ENCODE measurements around the gene DEFB110.

Gene DEFB110

GRCh38 chr6:49995278-49995677 lies 26.5 kb downstream of the DEFB110 start:
- H3K4me1 ChIP-seq (ENCODE audit: control insufficient read depth, insufficient read depth, low read length) = no peaks in the 10 kb centered on the region
- H3K36me3 ChIP-seq (ENCODE audit: control insufficient read depth, insufficient read depth, low read length) = no peaks in the 10 kb centered on the region
- H3K9me3 ChIP-seq (ENCODE audit: control insufficient read depth, insufficient read depth, low read length) = no peaks in the 10 kb centered on the region
- H3K4me3 ChIP-seq (ENCODE audit: low read length) = no peak overlapping the region
- no peak overlapping the region for H3K27ac ChIP-seq (ENCODE audit: low read length)
- H3K27me3 ChIP-seq (ENCODE audit: control insufficient read depth, insufficient read depth, low read length) = no peaks in the 10 kb centered on the region
- no peak for DNase-seq (ENCODE audit: low read depth, low spot score)

GRCh38 chr6:49988900-49989299 lies 32.9 kb downstream of the DEFB110 start:
- no peak overlapping the region for H3K27ac ChIP-seq (ENCODE audit: low read length)
- WGBS (ENCODE audit: insufficient coverage, insufficient read length) = no CpG with 5 or more reads among the region's 2 CpGs
- H3K4me3 ChIP-seq (ENCODE audit: low read length) = no peak overlapping the region
- DNase-seq (ENCODE audit: low read depth, low spot score) = no peak
- H3K9me3 ChIP-seq (ENCODE audit: control insufficient read depth, insufficient read depth, low read length) = no peaks in the 10 kb centered on the region
- no peaks in the 10 kb centered on the region for H3K4me1 ChIP-seq (ENCODE audit: control insufficient read depth, insufficient read depth, low read length)
- H3K36me3 ChIP-seq (ENCODE audit: control insufficient read depth, insufficient read depth, low read length) = no peaks in the 10 kb centered on the region
- no peaks in the 10 kb centered on the region for H3K27me3 ChIP-seq (ENCODE audit: control insufficient read depth, insufficient read depth, low read length)

- Histone ChIP-seq H3K4me1 (ENCODE audit: control insufficient read depth, insufficient read depth, low read length) (no peaks in the 10 kb centered on the region), H3K27me3 (ENCODE audit: control insufficient read depth, insufficient read depth, low read length) (no peaks in the 10 kb centered on the region), H3K36me3 (ENCODE audit: control insufficient read depth, insufficient read depth, low read length) (no peaks in the 10 kb centered on the region), H3K9me3 (ENCODE audit: control insufficient read depth, insufficient read depth, low read length) (no peaks in the 10 kb centered on the region), H3K4me3 (ENCODE audit: low read length) (no peak overlapping the region), H3K27ac (ENCODE audit: low read length) (no peak overlapping the region)
- no peak for DNase-seq (ENCODE audit: low read depth, low spot score)
- no CpG with 5 or more reads among the region's 2 CpGs for WGBS (ENCODE audit: insufficient coverage, insufficient read length)
Measured at GRCh38 chr6:49987749-49988148, 34.0 kb downstream of the DEFB110 start.

GRCh38 chr6:49986551-49986950 lies 35.2 kb downstream of the DEFB110 start:
- WGBS (ENCODE audit: insufficient coverage, insufficient read length) = no CpG with 5 or more reads among the region's 1 CpG
- Histone ChIP-seq H3K27me3 (ENCODE audit: control insufficient read depth, insufficient read depth, low read length) (no peaks in the 10 kb centered on the region), H3K4me1 (ENCODE audit: control insufficient read depth, insufficient read depth, low read length) (no peaks in the 10 kb centered on the region), H3K9me3 (ENCODE audit: control insufficient read depth, insufficient read depth, low read length) (no peaks in the 10 kb centered on the region), H3K4me3 (ENCODE audit: low read length) (no peak overlapping the region), H3K27ac (ENCODE audit: low read length) (no peak overlapping the region), H3K36me3 (ENCODE audit: control insufficient read depth, insufficient read depth, low read length) (no peaks in the 10 kb centered on the region)
- no peak for DNase-seq (ENCODE audit: low read depth, low spot score)

- no peaks in the 10 kb centered on the region for H3K36me3 ChIP-seq (ENCODE audit: control insufficient read depth, insufficient read depth, low read length)
- no peaks in the 10 kb centered on the region for H3K27me3 ChIP-seq (ENCODE audit: control insufficient read depth, insufficient read depth, low read length)
- no CpG with 5 or more reads among the region's 2 CpGs for WGBS (ENCODE audit: insufficient coverage, insufficient read length)
- no peak for DNase-seq (ENCODE audit: low read depth, low spot score)
- H3K4me3 ChIP-seq (ENCODE audit: low read length) = no peak overlapping the region
- H3K4me1 ChIP-seq (ENCODE audit: control insufficient read depth, insufficient read depth, low read length) = no peaks in the 10 kb centered on the region
- no peak overlapping the region for H3K27ac ChIP-seq (ENCODE audit: low read length)
- H3K9me3 ChIP-seq (ENCODE audit: control insufficient read depth, insufficient read depth, low read length) = no peaks in the 10 kb centered on the region
Measured at GRCh38 chr6:49982046-49982445, 39.7 kb downstream of the DEFB110 start.

GRCh38 chr6:49980898-49981297 lies 40.9 kb downstream of the DEFB110 start:
- WGBS (ENCODE audit: insufficient coverage, insufficient read length) = no CpG with 5 or more reads among the region's 1 CpG
- Histone ChIP-seq H3K27ac (ENCODE audit: low read length) (no peak overlapping the region), H3K27me3 (ENCODE audit: control insufficient read depth, insufficient read depth, low read length) (no peaks in the 10 kb centered on the region), H3K36me3 (ENCODE audit: control insufficient read depth, insufficient read depth, low read length) (no peaks in the 10 kb centered on the region), H3K9me3 (ENCODE audit: control insufficient read depth, insufficient read depth, low read length) (no peaks in the 10 kb centered on the region), H3K4me1 (ENCODE audit: control insufficient read depth, insufficient read depth, low read length) (no peaks in the 10 kb centered on the region), H3K4me3 (ENCODE audit: low read length) (no peak overlapping the region)
- no peak for DNase-seq (ENCODE audit: low read depth, low spot score)

- no peak for DNase-seq (ENCODE audit: low read depth, low spot score)
- no peaks in the 10 kb centered on the region for H3K27me3 ChIP-seq (ENCODE audit: control insufficient read depth, insufficient read depth, low read length)
- H3K4me3 ChIP-seq (ENCODE audit: low read length) = no peak overlapping the region
- no CpG with 5 or more reads among the region's 4 CpGs for WGBS (ENCODE audit: insufficient coverage, insufficient read length)
- no peaks in the 10 kb centered on the region for H3K4me1 ChIP-seq (ENCODE audit: control insufficient read depth, insufficient read depth, low read length)
- H3K27ac ChIP-seq (ENCODE audit: low read length) = no peak overlapping the region
- H3K9me3 ChIP-seq (ENCODE audit: control insufficient read depth, insufficient read depth, low read length) = no peaks in the 10 kb centered on the region
- H3K36me3 ChIP-seq (ENCODE audit: control insufficient read depth, insufficient read depth, low read length) = no peaks in the 10 kb centered on the region
Measured at GRCh38 chr6:49979584-49979983, 42.2 kb downstream of the DEFB110 start.

- no CpG with 5 or more reads among the region's 3 CpGs for WGBS (ENCODE audit: insufficient coverage, insufficient read length)
- Histone ChIP-seq H3K36me3 (ENCODE audit: control insufficient read depth, insufficient read depth, low read length) (no peaks in the 10 kb centered on the region), H3K27ac (ENCODE audit: low read length) (no peak overlapping the region), H3K9me3 (ENCODE audit: control insufficient read depth, insufficient read depth, low read length) (no peaks in the 10 kb centered on the region), H3K27me3 (ENCODE audit: control insufficient read depth, insufficient read depth, low read length) (no peaks in the 10 kb centered on the region), H3K4me1 (ENCODE audit: control insufficient read depth, insufficient read depth, low read length) (no peaks in the 10 kb centered on the region), H3K4me3 (ENCODE audit: low read length) (no peak overlapping the region)
- DNase-seq (ENCODE audit: low read depth, low spot score) = no peak
Measured at GRCh38 chr6:49978332-49979226, 43.2 kb downstream of the DEFB110 start.

- H3K4me3 ChIP-seq (ENCODE audit: low read length) = no peak within 1 kb of the TSS
- no peaks in the 10 kb centered on the region for H3K9me3 ChIP-seq (ENCODE audit: control insufficient read depth, insufficient read depth, low read length)
- H3K27ac ChIP-seq (ENCODE audit: low read length) = no peak within 1 kb of the TSS
- H3K27me3 ChIP-seq (ENCODE audit: control insufficient read depth, insufficient read depth, low read length) = no peaks in the 10 kb centered on the region
- no peaks in the 10 kb centered on the region for H3K4me1 ChIP-seq (ENCODE audit: control insufficient read depth, insufficient read depth, low read length)
- H3K36me3 ChIP-seq (ENCODE audit: control insufficient read depth, insufficient read depth, low read length) = no peaks in the 10 kb centered on the region
- DNase-seq (ENCODE audit: low read depth, low spot score) = no peak
- no CpG with 5 or more reads among the region's 2 CpGs for WGBS (ENCODE audit: insufficient coverage, insufficient read length)
Measured at GRCh38 chr6:49969605-49970004, 52.2 kb downstream of the DEFB110 start, which contains the start of gene DEFB113. Gene DEFB113, minus strand, starts transcription at chr6:49969625. Its CDS starts 0 bp downstream, at chr6:49969625.
